ENCODE measurements around the gene SLC22A2. TPM values are rescaled to one million over a fixed set of nuclear protein-coding genes. Genes with fewer than 3 reads are reported as not detected.

SLC22A2 gene
- total RNA-seq, 1 experiment from 2014 or later, result not detected

DNA sequence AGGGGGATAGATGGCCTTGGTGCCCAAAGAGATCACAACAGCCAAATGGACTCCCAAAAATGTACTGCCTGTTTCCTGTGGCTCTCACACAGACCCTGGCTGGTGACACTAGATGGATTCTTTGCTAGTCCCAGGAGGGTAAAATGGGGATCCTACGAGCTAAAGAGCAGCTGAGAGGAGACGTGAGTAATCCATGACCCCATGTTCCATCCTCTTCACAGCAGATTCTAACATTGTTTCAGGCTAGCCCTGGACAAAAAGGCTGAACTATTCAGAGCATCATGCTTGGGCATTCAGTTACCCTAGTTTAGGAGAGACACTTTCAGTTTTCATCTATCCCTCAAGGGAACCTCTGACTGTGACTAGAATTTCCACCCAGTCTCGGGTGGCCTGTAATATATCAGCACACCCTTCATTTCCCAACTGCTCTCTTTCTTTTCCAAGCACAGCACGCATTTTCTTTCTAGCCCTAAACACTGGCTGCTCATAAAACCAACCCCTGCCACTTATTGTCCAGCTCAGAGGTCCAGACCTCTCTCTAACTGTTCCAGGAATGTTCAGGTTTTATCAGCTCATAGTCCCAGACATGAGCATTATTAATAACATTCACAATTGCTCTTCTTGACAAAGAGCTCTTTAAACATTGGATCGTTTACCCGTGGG, 88.5 kb downstream of the SLC22A2 start:
- H3K9me3 Mint-ChIP-seq (ENCODE audit: low read depth, unreplicated experiment), result no peaks in the 10 kb centered on the region
- no peaks in the 10 kb centered on the region for H3K4me1 Mint-ChIP-seq (ENCODE audit: low read depth, unreplicated experiment)
- TF ChIP-seq, protein P1, sequence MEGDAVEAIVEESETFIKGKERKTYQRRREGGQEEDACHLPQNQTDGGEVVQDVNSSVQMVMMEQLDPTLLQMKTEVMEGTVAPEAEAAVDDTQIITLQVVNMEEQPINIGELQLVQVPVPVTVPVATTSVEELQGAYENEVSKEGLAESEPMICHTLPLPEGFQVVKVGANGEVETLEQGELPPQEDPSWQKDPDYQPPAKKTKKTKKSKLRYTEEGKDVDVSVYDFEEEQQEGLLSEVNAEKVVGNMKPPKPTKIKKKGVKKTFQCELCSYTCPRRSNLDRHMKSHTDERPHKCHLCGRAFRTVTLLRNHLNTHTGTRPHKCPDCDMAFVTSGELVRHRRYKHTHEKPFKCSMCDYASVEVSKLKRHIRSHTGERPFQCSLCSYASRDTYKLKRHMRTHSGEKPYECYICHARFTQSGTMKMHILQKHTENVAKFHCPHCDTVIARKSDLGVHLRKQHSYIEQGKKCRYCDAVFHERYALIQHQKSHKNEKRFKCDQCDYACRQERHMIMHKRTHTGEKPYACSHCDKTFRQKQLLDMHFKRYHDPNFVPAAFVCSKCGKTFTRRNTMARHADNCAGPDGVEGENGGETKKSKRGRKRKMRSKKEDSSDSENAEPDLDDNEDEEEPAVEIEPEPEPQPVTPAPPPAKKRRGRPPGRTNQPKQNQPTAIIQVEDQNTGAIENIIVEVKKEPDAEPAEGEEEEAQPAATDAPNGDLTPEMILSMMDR (IDR thresholded peaks at IDR 0.05; ENCODE audit: unreplicated experiment), result no peak
- intact Hi-C loops (cut with micrococcal nuclease; ENCODE audit: unreplicated experiment), result no loop called here
- no peak overlapping the region for H3K27ac Mint-ChIP-seq (ENCODE audit: unreplicated experiment)
- no peaks in the 10 kb centered on the region for H3K36me3 Mint-ChIP-seq (ENCODE audit: insufficient read depth, unreplicated experiment)
- H3K4me3 Mint-ChIP-seq (ENCODE audit: low read depth, unreplicated experiment), result no peak overlapping the region
- H3K27me3 Mint-ChIP-seq (ENCODE audit: unreplicated experiment), result no peaks in the 10 kb centered on the region
- no TSS peak for BruUV-seq (replicated peaks)
- DNase-seq, result no peak
- CTCF ChIA-PET, result no interaction called here

DNA sequence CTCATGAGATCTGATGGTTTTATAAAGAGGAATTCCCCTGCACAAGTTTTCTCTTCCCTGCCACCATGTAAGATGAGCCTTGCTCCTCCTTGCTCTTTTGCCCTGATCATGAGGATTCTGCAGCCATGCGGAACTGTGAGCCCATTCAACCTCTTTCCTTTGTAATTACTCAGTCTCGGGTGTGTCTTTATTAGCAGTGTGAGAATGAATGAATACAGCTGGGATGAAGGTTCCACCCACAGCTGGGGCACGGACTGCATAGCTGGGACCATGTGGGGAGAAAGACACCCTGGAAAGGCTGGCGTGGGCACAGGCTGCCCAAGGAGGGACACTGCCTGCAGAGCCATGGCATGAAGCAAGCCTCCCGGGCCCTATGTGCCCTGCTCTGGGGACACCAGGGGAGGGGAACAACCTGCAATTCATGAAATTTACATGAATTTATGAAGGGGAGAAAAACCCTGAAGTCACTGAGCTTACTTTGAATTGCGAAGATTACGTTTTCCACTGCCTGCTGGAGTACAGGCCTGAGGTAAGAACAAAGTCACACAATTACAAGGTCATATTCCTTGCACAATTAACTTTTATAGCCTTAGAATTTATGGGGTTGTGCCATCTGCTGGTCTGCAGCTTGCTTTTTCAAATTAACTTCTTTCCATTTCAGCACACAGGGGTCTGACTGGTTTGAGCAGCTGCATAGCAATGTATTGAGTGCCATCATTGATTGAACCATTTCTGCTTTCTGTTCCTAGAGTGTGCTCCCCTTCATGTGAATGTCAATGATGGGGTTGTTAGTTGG, 90.8 kb downstream of the SLC22A2 start:
- no peak overlapping the region for H3K4me3 Mint-ChIP-seq (ENCODE audit: low read depth, unreplicated experiment)
- CTCF ChIA-PET, result no interaction called here
- H3K4me1 Mint-ChIP-seq (ENCODE audit: low read depth, unreplicated experiment), result no peaks in the 10 kb centered on the region
- intact Hi-C loops (cut with micrococcal nuclease; ENCODE audit: unreplicated experiment), result no loop called here
- no peaks in the 10 kb centered on the region for H3K27me3 Mint-ChIP-seq (ENCODE audit: unreplicated experiment)
- no TSS peak for BruUV-seq (replicated peaks)
- H3K9me3 Mint-ChIP-seq (ENCODE audit: low read depth, unreplicated experiment), result no peaks in the 10 kb centered on the region
- H3K36me3 Mint-ChIP-seq (ENCODE audit: insufficient read depth, unreplicated experiment), result no peaks in the 10 kb centered on the region
- TF ChIP-seq, protein P1 (IDR thresholded peaks at IDR 0.05; ENCODE audit: unreplicated experiment), result no peak
- DNase-seq, result no peak
- no peak overlapping the region for H3K27ac Mint-ChIP-seq (ENCODE audit: unreplicated experiment)

Other genes with a start within 250 kb of the SLC22A2 start
- 4.5 and 5.0 TPM in 2 replicates for gene SLC22A1, start 137.0 kb downstream of the SLC22A2 start, total RNA-seq (2022)
- gene SLC22A3, start 89.6 kb upstream of the SLC22A2 start, total RNA-seq (2022), result 3.3 and 8.1 TPM in 2 replicates